Measurements from ENCODE around the gene GRAMD2B.

The GRAMD2B gene

DNA sequence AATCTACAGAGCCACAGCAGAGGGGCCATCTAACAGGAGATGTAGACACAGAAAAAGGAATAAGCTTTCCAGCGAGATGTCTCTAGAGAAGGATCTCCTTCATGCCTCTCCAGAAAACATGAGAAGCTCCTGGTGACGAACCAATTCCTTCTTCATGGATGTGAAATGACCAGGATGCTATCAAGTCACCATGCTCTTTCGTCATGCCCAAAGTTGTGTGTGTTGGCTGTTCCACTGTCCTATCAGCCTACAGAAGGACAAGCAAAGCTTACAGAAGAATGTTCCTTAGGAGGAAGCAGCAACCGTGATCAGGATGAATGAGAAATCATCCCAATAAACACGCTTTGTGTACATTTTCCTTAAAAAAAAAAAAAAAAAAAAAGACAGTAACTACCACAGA, 117.4 kb downstream of the GRAMD2B start:
- no peaks in the 10 kb centered on the region for H3K9me3 Mint-ChIP-seq
- DNase-seq (no peak), ATAC-seq (replicated peaks) (no peak)

DNA sequence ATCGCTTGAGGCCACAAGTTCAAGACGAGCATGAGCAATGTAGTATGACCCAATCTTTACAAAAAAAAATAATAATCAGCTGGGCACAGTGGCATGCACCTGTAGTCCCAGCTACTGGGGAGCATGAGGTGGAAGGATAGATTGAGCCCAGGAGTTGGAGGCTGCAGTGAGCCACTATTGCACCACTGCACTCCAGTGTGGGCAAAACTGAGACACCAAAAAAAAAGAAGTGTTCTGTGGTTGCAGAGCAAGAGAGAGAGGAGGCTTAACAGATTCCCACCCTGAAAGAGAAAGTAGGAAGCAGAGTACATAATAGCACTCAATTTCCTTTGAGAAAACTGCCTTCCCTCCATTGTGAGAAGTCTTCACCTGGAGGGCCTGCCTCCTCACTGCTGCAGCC, 119.2 kb downstream of the GRAMD2B start:
- peaks cover 3% of the 10 kb centered on the region for H3K36me3 Mint-ChIP-seq (ENCODE audit: insufficient read depth)
- DNase-seq (no peak), ATAC-seq (replicated peaks) (no peak)
- peaks cover 0 to 6% of the 10 kb centered on the region in 2 donors for H3K27me3 Mint-ChIP-seq
- H3K27ac Mint-ChIP-seq: no peak overlapping the region
- no peaks in the 10 kb centered on the region for H3K4me1 Mint-ChIP-seq (ENCODE audit: low read depth in 2 of 2)
- no peak overlapping the region for H3K4me3 Mint-ChIP-seq
- H3K9me3 Mint-ChIP-seq: no peaks in the 10 kb centered on the region

More for the DNA sequence above, 117.4 kb downstream of the GRAMD2B start:
- no peak overlapping the region for H3K4me3 Mint-ChIP-seq
- peaks cover 0 to 6% of the 10 kb centered on the region in 2 donors for H3K27me3 Mint-ChIP-seq
- no peaks in the 10 kb centered on the region for H3K4me1 Mint-ChIP-seq (ENCODE audit: low read depth in 2 of 2)
- H3K27ac Mint-ChIP-seq: no peak overlapping the region
- H3K36me3 Mint-ChIP-seq (ENCODE audit: insufficient read depth): peaks cover 3% of the 10 kb centered on the region

DNA sequence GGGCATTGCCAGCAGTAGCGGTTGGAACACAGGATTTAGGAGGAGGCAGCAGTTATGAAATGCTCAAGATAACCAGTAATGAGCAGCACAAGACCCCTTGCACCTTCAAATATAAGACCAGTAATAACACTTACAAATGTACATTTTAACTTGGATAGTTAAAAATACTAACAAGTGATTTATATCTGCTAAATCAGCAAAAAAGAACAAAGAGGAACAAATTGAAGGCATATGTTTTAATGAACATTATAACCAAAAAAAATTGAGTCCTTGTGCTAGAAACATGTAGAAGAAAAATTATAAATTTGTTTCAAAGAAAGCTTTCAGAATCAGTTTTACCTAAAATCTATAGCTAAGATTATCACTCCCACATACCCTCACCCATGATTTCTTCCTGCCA, 119.8 kb downstream of the GRAMD2B start:
- Mint-ChIP-seq H3K36me3 (ENCODE audit: insufficient read depth) (peaks cover 3% of the 10 kb centered on the region), H3K9me3 (no peaks in the 10 kb centered on the region), H3K4me1 (ENCODE audit: low read depth in 2 of 2) (no peaks in the 10 kb centered on the region), H3K27ac (no peak overlapping the region), H3K4me3 (no peak overlapping the region), H3K27me3 (peaks cover 0 to 6% of the 10 kb centered on the region in 2 donors)
- DNase-seq (no peak), ATAC-seq (replicated peaks) (no peak)

DNA sequence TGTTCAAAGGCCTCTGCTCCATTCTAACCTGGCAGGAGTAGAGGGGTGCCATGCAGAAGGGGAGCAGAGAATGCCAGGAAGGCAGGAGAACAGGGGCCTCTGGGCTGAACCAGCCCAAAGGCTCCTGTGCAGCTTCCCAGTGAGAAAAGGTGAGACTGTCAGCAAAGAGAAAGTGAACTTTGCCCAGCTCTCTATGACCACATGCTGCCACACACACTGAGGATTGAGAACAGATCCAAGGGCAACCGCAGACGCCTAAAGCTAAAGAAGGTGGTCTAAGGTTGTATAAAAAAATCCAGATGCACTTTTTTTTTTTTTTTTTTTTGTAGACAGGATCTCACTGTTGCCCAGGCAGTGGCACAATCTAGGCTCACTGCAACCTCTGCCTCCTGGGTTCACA, 120.5 kb downstream of the GRAMD2B start:
- H3K9me3 Mint-ChIP-seq: no peaks in the 10 kb centered on the region

More for the DNA sequence above, 120.5 kb downstream of the GRAMD2B start:
- Mint-ChIP-seq H3K4me1 (ENCODE audit: low read depth in 2 of 2) (no peaks in the 10 kb centered on the region), H3K4me3 (no peak overlapping the region), H3K27me3 (peaks cover 0 to 6% of the 10 kb centered on the region in 2 donors), H3K27ac (no peak overlapping the region), H3K36me3 (ENCODE audit: insufficient read depth) (peaks cover 3% of the 10 kb centered on the region)
- ATAC-seq (replicated peaks) (no peak), DNase-seq (no peak)

Measured in effector memory CD8-positive, alpha-beta T cell (primary cell).